Measurements from ENCODE around the gene FGFBP2.

GRCh38 chr4:15914291-15914690 lies 48.7 kb downstream of the FGFBP2 start:
- TF ChIP-seq POLR2A (IDR thresholded peaks at IDR 0.05; ENCODE audit: low read depth, low read length) (no peak), POLR2AphosphoS5 (IDR thresholded peaks at IDR 0.05; ENCODE audit: low read depth, low read length) (no peak)
